Measurements from ENCODE around the gene KRTAP3-2.
"Not testable (repeated sequence)": the region's sequence is repeated elsewhere in the genome, so short reads cannot be mapped to it uniquely, and the experiment has no call there.

The KRTAP3-2 gene

DNA sequence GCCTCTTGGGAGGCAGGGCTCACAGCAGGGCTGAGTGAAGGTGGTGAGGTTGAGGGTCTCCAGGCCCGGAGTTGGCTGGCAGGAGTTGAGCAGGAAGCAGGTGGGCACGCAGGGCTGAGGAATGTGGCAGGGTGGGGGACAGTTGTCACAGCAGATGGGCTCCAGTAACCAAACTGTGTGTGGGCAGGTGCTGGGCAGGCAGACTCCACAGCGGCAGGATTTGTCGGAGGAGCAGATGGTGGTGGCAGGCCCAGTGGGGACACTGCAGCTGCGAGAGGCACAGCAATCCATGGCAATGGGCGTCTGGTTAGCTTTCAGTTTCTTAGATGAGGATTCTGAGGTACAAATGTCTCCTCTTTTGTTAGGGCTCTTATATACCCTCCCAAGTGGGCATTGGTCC lies at the start of gene KRTAP3-2:
TSS of gene KRTAP3-2 (minus strand) at position 344 of the 400 bp plus-strand sequence. CDS start at position 291, 53 bp downstream.
- not testable (repeated sequence) for DNase-seq (ENCODE audit: low spot score)

DNA sequence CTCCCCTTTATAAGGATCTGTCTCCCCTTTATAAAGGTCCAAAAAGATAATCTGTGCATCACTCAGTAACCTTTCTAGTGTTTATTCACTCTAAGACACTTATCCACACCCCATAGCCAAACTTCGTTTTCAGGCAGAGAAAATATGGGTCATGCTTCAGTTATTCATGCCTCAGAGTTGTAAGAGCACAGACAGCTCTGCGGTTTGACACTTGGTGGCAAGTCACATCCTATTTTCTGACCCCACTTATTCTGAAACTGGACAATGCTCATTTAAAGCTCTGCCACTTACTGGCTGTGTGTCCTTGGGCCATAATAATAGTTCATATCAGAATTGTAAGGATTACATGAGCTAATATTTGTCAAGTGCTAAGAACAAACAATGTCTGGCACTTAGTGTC lies 49.4 kb upstream of the KRTAP3-2 start:
- no peak for DNase-seq (ENCODE audit: low spot score)

DNA sequence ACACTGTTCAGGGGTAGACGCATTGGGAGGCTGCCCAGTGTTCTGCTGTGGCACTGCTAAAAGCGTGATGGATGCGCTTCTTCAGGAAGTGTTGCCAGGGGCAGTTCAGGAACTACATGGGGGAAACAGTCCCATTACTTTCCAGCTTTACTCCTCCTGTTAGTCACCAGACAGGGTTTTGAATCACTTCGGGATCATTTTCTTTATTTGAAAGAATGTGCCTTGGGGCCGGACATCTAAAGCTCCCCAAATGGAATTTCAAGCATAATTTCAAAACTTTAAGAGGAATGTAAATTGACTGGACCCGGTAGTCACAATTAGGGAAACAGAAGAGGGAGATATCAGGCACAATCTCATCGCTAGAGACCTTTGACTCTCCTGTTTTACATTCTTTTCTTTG lies 48.7 kb upstream of the KRTAP3-2 start:
- no peak for DNase-seq (ENCODE audit: low spot score)

DNA sequence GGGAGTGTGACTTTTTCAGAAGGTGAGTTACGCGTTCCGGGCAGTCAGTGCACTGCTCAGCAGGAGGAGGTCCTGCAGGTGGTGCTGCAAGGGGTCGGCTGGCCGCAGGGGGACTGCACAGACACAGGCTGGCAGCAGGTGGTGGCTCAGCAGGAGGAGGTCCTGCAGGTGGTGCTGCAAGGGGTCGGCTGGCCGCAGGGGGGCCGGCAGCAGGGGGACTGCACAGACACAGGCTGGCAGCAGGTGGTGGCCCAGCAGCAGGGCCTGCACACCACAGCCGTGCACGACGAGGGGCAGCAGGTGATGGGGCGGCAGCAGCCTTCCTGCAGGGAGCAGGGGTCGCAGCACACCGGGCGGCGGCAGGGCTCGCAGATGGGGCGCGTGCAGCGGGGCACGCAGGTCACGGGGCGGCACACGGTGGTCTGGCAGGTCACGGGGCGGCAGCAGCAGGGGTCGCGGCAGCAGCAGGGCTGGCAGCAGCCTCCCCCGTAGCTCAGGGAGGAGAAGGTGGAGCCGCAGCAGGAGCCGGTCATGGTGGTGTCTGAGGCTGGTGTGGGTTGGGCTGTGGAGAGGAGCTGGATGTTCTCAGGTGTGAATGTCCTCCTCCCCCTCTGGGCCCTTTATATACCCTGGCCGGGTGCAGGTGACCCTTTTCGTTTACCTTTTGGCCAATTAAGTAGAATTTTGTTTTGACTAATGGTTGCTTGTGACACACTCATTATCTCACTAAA lies 47.2 kb upstream of the KRTAP3-2 start, which contains the start of gene KRTAP2-1:
TSS of gene KRTAP2-1 (minus strand) at position 582 of the 731 bp plus-strand sequence. CDS start at position 533, 49 bp downstream.
- not testable (repeated sequence) for DNase-seq (ENCODE audit: low spot score)

DNA sequence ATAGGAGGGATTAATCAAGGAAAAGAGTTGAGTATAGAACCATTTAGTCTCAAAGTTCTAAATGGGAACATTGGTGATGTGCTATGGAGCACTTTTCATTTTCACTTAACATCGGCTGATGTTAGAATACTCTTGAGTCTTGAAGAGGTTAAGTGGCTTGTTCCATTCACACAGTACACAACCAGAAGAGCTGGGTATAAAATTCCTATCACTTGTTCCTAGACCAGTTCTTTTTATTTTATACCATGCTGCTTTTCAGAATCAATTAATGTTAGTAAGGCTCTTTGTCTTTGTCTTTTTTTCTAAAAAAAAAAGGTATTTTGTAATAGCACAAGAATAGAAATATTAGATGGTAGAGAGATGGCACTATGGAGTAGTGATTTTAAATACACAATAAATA lies 43.2 kb upstream of the KRTAP3-2 start:
- no peak for DNase-seq (ENCODE audit: low spot score)

DNA sequence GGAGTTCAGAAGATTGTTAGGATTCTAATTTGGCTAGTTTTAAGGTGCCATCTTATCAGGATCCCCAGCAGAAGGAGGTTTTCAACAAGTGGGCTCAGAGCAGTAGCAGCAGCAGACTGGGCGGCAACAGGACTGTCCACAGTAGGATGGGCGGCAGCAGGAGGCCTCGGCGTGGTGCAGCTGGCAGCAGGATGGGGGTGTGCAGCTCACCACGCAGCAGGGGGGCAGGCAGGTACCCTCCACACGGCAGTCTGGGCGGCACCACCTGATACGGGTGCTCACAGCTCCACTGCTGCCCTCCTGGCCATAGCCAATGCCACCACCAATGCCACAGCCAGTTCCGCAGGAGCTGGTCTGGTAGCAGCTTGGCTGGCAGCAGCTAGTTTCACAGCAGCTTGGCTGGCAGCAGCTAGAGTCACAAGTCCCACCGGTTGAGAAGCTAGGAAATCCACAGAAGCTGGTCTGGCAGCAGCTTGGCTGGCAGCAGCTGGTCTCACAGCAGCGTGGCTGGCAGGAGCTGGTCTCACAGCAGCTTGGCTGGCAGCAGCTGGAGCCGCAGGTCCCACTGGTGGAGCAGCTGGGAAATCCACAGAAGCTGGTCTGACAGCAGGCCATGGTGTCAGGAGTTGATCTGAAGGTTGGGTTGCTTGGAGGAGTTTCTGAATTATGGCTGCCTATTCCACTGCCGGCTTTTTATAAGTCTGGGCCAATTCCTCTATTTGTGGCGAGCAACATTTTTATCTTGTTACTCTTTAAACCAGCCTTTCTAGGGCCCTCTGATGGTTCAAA lies 41.3 kb upstream of the KRTAP3-2 start, which contains the start of gene KRTAP1-1:
TSS of gene KRTAP1-1 (minus strand) at position 668 of the 789 bp plus-strand sequence. CDS start at position 615, 53 bp downstream.
- DNase-seq (ENCODE audit: low spot score), result not testable (repeated sequence)

DNA sequence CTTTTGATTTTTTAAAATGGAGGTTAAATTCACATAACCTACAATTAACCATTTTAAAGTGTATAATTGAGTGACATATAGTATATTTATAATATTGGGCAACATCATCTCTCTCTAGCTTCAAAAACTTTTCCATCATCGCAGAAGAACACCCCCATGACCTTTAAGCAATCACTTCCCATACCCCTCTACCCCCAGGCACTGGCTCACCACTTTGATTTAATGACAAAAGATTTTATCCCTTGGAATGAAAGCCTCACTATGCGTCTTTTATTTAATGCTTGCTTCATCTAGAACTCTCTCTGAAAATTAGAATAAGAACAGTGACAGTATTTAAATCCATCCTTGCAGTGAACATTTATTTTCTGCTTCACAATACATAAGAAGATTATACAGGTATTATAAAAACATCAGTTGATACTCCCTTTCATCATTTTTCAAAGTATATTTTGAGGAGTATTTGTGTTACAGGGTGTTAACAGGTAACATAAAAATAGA lies 38.2 kb upstream of the KRTAP3-2 start:
- DNase-seq (ENCODE audit: low spot score), result no peak

DNA sequence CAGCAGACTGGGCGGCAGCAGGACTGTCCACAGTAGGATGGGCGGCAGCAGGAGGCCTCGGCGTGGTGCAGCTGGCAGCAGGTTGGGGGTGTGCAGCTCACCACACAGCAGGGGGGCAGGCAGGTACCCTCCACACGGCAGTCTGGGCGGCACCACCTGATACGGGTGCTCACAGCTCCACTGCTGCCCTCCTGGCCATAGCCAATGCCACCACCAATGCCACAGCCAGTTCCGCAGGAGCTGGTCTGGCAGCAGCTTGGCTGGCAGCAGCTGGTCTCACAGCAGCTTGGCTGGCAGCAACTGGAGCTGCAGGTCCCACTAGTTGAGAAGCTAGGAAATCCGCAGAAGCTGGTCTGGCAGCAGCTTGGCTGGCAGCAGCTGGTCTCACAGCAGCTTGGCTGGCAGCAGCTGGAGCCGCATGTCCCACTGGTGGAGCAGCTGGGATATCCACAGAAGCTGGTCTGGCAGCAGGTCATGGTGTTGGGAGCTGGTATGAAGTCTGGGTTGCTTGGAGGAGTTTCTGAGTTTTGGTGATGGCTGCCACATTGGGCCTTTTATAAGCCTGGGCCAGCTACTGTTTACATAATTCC lies 34.7 kb upstream of the KRTAP3-2 start, which contains the start of gene KRTAP1-3:
TSS of gene KRTAP1-3 (minus strand) at position 529 of the 590 bp plus-strand sequence. CDS start at position 476, 53 bp downstream.
- not testable (repeated sequence) for DNase-seq (ENCODE audit: low spot score)

DNA sequence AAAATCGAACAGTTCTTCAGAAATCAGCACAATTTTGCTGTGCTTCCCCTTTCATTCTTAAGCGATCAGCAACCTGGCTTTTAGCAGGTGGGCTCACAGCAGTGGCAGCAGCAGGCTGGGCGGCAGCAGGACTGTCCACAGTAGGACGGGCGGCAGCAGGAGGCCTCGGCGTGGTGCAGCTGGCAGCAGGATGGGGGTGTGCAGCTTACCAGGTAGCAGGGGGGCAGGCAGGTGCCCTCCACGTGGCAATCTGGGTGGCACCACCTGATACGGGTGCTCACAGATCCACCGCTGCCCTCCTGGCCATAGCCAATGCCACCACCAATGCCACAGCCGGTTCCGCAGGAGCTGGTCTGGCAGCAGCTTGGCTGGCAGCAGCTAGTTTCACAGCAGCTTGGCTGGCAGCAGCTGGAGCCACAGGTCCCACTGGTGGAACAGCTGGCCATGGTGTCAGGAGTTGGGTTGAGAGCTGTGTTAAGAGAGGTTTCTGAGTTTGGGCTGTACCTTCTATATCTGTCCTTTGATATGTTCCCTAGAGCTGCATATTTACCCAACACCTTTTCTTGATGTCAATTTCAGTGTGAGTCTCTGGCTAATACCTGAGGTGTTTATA lies 30.0 kb upstream of the KRTAP3-2 start, which contains the start of gene KRTAP1-4:
TSS of gene KRTAP1-4 (minus strand) at position 563 of the 613 bp plus-strand sequence. CDS start at position 446, 117 bp downstream.
- no peak for DNase-seq (ENCODE audit: low spot score)

DNA sequence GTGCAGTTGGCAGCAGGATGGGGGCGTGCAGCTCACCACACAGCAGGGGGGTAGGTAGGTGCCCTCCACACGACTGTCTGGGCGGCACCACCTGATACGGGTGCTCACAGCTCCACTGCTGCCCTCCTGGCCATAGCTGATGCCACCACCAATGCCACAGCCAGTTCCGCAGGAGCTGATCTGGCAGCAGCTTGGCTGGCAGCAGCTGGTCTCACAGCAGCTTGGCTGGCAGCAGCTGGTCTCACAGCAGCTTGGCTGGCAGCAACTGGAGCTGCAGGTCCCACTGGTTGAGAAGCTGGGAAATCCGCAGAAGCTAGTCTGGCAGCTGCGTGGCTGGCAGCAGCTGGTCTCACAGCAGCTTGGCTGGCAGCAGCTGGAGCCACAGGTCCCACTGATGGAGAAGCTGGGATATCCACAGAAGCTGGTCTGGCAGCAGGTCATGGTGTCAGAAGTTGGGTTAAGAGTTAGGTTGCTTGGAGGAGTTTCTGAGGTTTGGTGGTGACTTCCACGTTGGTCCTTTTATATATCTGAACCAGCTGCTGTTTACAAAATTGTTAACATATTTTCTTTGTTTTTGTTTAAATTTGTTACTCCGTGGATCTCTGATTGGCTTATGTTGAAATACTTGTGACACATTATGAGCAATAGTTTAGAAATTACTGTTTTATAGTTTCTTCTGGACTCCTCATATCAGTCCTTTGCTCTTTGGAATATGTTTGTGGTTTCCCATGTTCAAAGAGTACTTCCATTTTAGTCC lies 27.2 kb upstream of the KRTAP3-2 start, which contains the start of gene KRTAP1-5:
TSS of gene KRTAP1-5 (minus strand) at position 494 of the 757 bp plus-strand sequence. CDS start at position 441, 53 bp downstream.
- no peak for DNase-seq (ENCODE audit: low spot score)

DNA sequence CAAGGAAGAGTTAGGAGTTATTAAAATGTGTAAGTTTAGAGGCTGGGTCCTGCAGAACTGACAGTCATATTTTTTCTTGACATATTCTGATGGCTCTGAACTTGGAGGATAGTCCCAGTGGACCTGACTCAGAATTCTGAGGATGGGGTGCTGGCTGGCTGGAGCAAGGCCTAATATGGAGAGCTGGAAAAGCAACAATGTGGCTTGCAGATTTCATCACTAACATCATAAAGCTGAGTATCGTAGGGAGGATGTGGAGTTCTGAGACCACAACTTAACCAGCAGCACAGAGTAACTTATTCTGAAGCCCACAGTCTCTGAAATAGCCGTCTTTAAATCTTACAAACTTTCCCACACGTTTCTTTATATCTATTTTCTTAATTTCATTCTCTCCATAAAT lies 25.0 kb upstream of the KRTAP3-2 start:
- DNase-seq (ENCODE audit: low spot score), result no peak

DNA sequence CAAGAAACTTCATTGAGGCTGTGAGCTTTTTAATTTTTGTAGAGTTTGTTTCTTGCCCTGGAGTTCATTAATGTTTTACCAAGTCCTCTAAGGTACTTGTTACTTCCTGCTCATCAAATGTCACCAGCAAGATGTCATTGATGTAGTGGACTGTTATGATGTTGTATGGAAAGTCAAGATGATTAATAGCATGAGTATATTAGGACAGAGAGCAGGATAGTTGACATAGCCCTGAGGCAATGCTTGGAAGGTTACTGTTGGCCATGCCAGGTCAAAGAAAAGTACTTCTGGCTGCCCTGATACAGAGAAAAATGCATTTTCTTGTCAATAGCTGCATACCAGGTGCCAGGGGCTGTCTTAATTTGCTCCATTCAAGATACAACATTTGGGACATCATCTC lies 20.6 kb upstream of the KRTAP3-2 start:
- DNase-seq (ENCODE audit: low spot score), result no peak

DNA sequence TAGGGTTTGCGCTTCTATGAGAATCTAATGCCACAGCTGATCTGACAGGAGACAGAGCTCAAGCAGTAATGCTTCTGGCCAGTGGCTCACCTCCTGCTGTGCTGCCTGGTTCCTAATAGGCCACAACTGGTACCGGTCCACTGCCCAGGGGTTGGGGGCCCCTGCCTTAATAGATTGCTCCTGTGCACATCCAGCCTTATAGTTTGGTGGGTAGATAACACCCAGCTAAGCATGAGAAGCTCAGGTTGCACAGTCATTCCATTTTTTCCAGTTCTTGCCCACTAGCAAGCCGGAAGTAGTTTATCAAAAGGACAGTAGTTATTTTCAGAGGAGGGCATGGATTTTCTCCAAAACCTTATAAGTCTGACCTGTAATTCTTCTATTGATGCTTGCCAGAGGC lies 19.7 kb upstream of the KRTAP3-2 start:
- DNase-seq (ENCODE audit: low spot score), result no peak

DNA sequence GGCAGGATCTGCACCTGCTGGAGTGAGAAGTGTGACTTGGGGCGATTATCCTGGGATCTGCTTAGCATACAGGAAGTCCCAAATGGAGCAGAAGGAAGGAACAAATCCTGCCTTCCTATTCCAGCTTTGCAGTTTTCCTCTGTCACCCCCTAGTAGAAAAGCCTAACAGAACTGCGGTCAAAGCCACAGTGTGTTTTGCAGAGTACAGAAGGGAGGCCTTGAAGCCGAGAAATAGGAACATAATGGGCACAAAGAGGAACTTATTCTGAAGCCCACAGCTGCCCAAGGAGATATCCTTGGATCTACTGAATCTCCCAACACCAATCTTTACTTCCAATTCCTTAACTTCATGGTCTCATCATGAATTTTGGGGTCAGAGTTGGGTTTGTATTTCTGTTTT lies 18.8 kb upstream of the KRTAP3-2 start:
- no peak for DNase-seq (ENCODE audit: low spot score)

DNA sequence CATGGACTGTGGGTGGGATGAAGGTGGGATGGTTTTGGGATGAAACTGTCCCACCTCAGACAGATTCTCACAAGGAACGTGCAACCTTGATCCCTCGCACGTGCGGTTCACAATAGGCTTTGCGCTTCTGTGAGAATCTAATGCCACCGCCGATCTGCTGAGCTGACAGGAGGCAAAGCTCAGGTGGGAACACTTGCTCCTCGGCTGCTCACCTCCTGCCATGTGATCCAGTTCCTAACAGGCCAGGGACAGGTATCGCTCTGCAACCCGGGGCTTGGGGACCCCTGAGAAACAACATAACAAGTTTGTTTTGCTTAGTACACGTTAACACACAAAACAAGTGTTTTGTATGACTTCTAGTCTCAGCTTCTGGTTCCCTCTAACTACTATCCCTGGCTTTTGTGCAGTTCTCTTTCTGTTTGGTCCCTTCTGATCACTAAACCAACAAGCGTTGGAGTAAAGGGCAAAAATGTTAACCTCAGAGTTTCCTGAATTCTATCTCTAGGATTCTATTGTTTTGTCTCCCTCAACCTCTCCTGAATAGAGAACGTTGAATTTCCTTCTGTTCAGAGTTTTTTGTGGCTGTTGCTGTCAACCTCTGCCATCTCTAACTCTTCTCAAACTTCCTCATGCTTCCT lies 17.0 kb upstream of the KRTAP3-2 start:
- DNase-seq (ENCODE audit: low spot score), result no peak

DNA sequence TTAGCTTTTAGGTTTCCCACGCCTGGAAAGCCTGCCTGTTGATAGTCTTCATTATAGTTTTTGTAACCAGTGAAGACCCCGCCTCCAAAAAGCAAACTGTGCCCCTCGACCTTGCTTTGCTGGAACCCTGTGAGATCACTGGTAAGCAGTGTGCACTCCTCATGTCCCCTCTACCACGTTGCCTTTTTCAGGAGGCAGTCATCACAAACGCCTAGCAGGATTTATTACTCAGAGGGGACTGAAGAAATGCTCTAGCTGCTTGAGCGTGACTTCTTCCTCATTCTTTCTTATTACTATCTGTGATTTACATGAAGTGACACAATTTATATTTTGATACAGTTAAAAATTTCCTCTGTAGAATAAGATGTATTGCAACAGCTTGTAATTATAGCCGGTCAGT lies 15.7 kb upstream of the KRTAP3-2 start:
- DNase-seq (ENCODE audit: low spot score), result no peak

DNA sequence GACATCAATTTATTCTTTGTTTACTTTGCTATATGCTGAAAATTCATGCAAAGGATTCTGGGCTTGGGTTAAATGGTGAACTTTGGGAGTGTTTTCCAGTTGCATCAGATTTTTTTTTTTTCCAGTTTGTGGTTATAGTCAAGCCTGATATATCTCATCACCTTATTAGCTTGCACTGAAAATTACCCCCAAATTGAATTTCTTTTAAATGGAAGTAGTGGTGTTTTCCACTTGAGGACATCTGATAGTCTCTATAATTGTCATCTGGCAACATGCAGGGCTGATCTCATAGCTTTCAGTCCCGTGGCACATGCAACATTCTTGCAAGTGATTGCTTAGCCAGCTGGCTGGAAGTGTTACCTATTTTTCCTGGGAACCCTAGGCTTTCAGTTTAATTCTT lies 13.9 kb upstream of the KRTAP3-2 start:
- no peak for DNase-seq (ENCODE audit: low spot score)

DNA sequence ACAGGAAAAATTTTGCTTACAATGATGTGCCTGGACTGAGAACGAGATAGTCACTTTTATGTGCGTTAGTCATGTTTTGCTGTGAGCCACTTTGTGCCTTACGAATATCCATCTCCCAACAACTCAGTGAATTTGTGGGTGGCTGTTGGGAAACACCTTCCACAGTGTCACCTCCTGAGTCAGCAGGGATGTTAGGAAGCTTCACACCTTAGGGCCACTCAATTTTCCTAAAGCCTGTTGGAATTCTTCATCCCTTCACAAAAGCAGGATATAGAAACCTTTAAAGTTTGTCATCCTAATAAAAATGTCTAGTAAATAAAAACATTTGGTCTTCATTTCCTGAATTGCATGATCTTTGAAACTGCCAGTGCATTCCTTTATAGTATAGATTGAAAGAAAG lies 13.5 kb upstream of the KRTAP3-2 start:
- no peak for DNase-seq (ENCODE audit: low spot score)

DNA sequence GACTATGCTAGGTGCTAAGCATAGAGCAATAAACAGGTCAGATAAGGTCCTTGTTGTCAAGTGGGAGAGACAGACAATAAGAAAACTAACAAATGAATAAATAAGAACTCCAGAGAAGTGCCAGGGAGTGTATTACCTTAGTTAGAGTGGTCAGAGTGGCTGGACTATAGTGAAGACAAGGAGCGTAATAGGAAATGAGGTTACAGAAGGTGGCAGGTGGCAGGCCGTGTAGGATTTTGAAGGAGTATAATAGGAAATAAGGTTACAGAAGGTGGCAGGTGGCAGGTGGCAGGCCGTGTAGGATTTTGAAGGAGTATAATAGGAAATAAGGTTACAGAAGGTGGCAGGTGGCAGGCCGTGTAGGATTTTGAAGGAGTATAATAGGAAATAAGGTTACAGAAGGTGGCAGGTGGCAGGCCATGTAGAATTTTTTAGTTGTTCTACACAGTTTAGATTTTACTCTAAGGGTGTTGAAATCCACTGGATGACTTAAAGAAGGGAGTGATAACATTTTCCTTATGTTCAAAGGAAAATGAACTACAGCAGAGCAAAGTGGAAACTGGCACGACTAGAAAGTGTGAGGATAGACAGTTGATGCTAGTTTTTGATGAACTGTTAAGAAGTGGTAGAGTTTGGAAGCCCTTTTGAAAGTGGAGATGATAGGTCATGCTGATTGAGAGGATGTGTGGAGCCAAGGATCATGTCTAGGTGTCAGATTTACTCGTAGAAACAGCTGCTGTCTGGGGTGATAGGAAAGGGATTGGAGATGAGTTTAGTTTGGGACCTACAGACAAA lies 12.8 kb upstream of the KRTAP3-2 start:
- no peak for DNase-seq (ENCODE audit: low spot score)

All from germinal center (tissue), 1 donor.